ENCODE data around the gene TTLL12. TPM values are rescaled to one million over a fixed set of nuclear protein-coding genes. Genes with fewer than 3 reads are reported as not detected.
A peak's percentile ranks its signal among the peaks of the same experiment; 100 is the strongest.

The TTLL12 gene
- total and polyA plus RNA-seq, 4 experiments from 2014 or later, result 20.8 to 29.6 (median 28.6) TPM

- Mint-ChIP-seq H3K4me3 (peak overlapping the region; percentile 84 to 91 (median 86)), H3K27me3 (no peaks in the 10 kb centered on the region), H3K36me3 (peaks cover 0 to 6% of the 10 kb centered on the region in 2 donors), H3K27ac (peak overlapping the region; percentile 77 to 92 (median 83)), H3K4me1 (peaks cover 5 to 29% (median 15%) of the 10 kb centered on the region in 4 donors), H3K9me3 (peaks cover 0 to 3% (median 0%) of the 10 kb centered on the region in 8 donors)
- Histone ChIP-seq H3K4me1 (ENCODE audit: insufficient read depth, low read length) (peaks cover 18% of the 10 kb centered on the region), H3K4me3 (ENCODE audit: low read length in 2 of 2) (peak overlapping the region; percentile 61 to 88), H3K27ac (ENCODE audit: low read depth, low read length) (peak overlapping the region; percentile 68), H3K9me3 (ENCODE audit: control insufficient read depth in 1 of 2, low read length in 2 of 2) (no peaks in the 10 kb centered on the region), H3K36me3 (ENCODE audit: insufficient read depth, low read length) (no peaks in the 10 kb centered on the region), H3K27me3 (ENCODE audit: insufficient read depth, low read length) (no peaks in the 10 kb centered on the region)
- intact Hi-C loops (cut with micrococcal nuclease), result loop anchor here (2.0 to 5.0 kb wide), 2 partner anchors 34 to 40 kb away; partner anchors contain the start of genes BIK and TTLL12
- ChIA-PET POLR2A (ENCODE audit: partially characterized antibody) (interaction anchor here (1.0 to 2.6 kb wide), 4 partner anchors 9 to 35 kb away, joined by 3 to 28 read pairs (median 8); partner anchors contain the start of genes MCAT and TTLL12), CTCF (ENCODE audit: partially characterized antibody) (interaction anchor here (1.4 kb wide), 1 partner anchor 35 kb away, joined by 5 read pairs; no protein-coding TSS in a partner anchor)
- peak; percentile 59 to 77 (median 62) for DNase-seq
These were observed 34.4 kb downstream of the TTLL12 start for GRCh38 chr22:43152357-43153071.

- peak overlapping the region; percentile 77 to 92 (median 83) for H3K27ac Mint-ChIP-seq
- peaks cover 7 to 29% (median 15%) of the 10 kb centered on the region in 4 donors for H3K4me1 Mint-ChIP-seq
- CTCF ChIA-PET (ENCODE audit: partially characterized antibody), result interaction anchor here (1.4 kb wide), 1 partner anchor 36 kb away, joined by 5 read pairs; no protein-coding TSS in a partner anchor
- H3K27me3 Mint-ChIP-seq, result no peaks in the 10 kb centered on the region
- H3K4me3 Mint-ChIP-seq, result peak overlapping the region; percentile 83 to 91 (median 86)
- no peaks in the 10 kb centered on the region for H3K9me3 ChIP-seq (ENCODE audit: control insufficient read depth in 1 of 2, low read length in 2 of 2)
- H3K36me3 Mint-ChIP-seq, result peaks cover 0 to 6% of the 10 kb centered on the region in 2 donors
- H3K27me3 ChIP-seq (ENCODE audit: insufficient read depth, low read length), result no peaks in the 10 kb centered on the region
- POLR2A ChIA-PET (ENCODE audit: partially characterized antibody), result interaction anchor here (1.0 to 2.6 kb wide), 4 partner anchors 9 to 35 kb away, joined by 3 to 28 read pairs (median 8); partner anchors contain the start of genes MCAT and TTLL12
- H3K4me3 ChIP-seq (ENCODE audit: low read length in 2 of 2), result peak overlapping the region; percentile 61 to 88
- H3K36me3 ChIP-seq (ENCODE audit: insufficient read depth, low read length), result no peaks in the 10 kb centered on the region
- intact Hi-C loops (cut with micrococcal nuclease), result loop anchor here (2.0 to 5.0 kb wide), 2 partner anchors 35 to 40 kb away; partner anchors contain the start of genes BIK and TTLL12
- H3K27ac ChIP-seq (ENCODE audit: low read depth, low read length), result peak overlapping the region; percentile 68
- H3K4me1 ChIP-seq (ENCODE audit: insufficient read depth, low read length), result peaks cover 18% of the 10 kb centered on the region
- peaks cover 0 to 3% (median 0%) of the 10 kb centered on the region in 8 donors for H3K9me3 Mint-ChIP-seq
- DNase-seq, result no peak
These were observed 35.0 kb downstream of the TTLL12 start for GRCh38 chr22:43152003-43152356.

DNA sequence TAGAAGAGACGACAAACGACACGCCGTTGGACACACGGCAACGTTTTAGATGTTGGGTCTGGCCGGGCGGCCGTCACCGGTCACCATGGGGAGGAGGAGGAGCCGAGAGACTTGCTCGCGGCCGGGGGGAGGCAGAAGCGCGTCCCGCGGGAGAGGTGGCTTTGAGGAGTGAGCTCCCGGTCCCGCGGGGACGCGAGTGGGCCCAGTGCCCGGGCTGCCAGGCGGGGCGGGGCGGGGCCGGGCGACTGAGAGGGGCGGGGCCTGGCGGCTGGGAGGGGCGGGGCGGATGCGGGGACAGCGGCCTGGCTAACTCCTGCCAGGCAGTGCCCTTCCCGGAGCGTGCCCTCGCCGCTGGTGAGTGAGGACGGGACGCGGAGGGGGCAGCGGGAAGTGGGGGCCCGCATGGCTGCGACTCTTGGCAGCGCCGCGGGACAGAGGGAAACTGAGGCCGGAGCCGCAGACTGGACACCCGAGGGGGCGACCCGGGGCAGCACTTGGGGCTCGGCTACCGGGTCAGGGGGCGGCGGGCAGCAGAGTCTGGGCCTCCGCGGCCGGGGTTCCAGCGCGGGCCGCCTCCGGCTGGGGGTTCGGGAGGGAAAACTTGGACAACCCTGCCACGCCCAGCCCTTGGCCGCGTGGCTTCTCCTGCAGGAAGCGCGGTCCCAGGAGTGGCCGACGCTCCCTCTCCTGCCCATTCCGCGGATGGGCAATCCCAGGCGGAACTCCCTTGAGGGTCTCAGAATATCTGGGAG lies 35.5 kb downstream of the TTLL12 start, which contains the start of gene TSPO:
Gene TSPO, plus strand, starts transcription at position 309 of the 752 bp plus-strand sequence. CDS start 7,680 bp downstream, outside the sequence.
- intact Hi-C loops (cut with micrococcal nuclease), result loop anchor here (2.0 to 5.0 kb wide), 2 partner anchors 35 to 39 kb away; partner anchors contain the start of genes BIK and TTLL12
- peak within 1 kb of the TSS; percentile 68 for H3K27ac ChIP-seq (ENCODE audit: low read depth, low read length)

GRCh38 chr22:43150731-43151206 lies 36.2 kb downstream of the TTLL12 start:
- H3K27me3 Mint-ChIP-seq, result no peaks in the 10 kb centered on the region
- DNase-seq, result no peak
- H3K4me3 Mint-ChIP-seq, result peak overlapping the region; percentile 87 to 97 (median 90)
- Histone ChIP-seq H3K27me3 (ENCODE audit: insufficient read depth, low read length) (no peaks in the 10 kb centered on the region), H3K27ac (ENCODE audit: low read depth, low read length) (peak overlapping the region; percentile 68), H3K36me3 (ENCODE audit: insufficient read depth, low read length) (no peaks in the 10 kb centered on the region), H3K4me1 (ENCODE audit: insufficient read depth, low read length) (peaks cover 18% of the 10 kb centered on the region), H3K9me3 (ENCODE audit: control insufficient read depth in 1 of 2, low read length in 2 of 2) (no peaks in the 10 kb centered on the region), H3K4me3 (ENCODE audit: low read length in 2 of 2) (peak overlapping the region; percentile 13 to 29)
- intact Hi-C loops (cut with micrococcal nuclease), result loop anchor here (5.0 kb wide), 1 partner anchor 38 kb away; the partner anchor contains the start of gene BIK
- peak overlapping the region; percentile 77 to 95 (median 92) for H3K27ac Mint-ChIP-seq
- H3K4me1 Mint-ChIP-seq, result peaks cover 7 to 21% (median 14%) of the 10 kb centered on the region in 4 donors
- ChIA-PET CTCF (ENCODE audit: partially characterized antibody) (interaction anchor here (1.4 kb wide), 1 partner anchor 37 kb away, joined by 5 read pairs; no protein-coding TSS in a partner anchor), POLR2A (ENCODE audit: partially characterized antibody) (interaction anchor here (2.6 kb wide), 1 partner anchor 36 kb away, joined by 28 read pairs; the partner anchor contains the start of gene TTLL12)
- peaks cover 0 to 3% of the 10 kb centered on the region in 2 donors for H3K36me3 Mint-ChIP-seq
- peaks cover 0 to 5% (median 0%) of the 10 kb centered on the region in 8 donors for H3K9me3 Mint-ChIP-seq

More for the DNA sequence above, 35.5 kb downstream of the TTLL12 start, which contains the start of gene TSPO:
- Mint-ChIP-seq H3K27ac (peak within 1 kb of the TSS; percentile 83 to 95 (median 92)), H3K36me3 (peaks cover 0 to 3% of the 10 kb centered on the region in 2 donors), H3K9me3 (peaks cover 0 to 3% (median 0%) of the 10 kb centered on the region in 8 donors), H3K27me3 (no peaks in the 10 kb centered on the region), H3K4me3 (peak within 1 kb of the TSS; percentile 87 to 97 (median 90)), H3K4me1 (peaks cover 7 to 25% (median 15%) of the 10 kb centered on the region in 4 donors)
- Histone ChIP-seq H3K27me3 (ENCODE audit: insufficient read depth, low read length) (no peaks in the 10 kb centered on the region), H3K9me3 (ENCODE audit: control insufficient read depth in 1 of 2, low read length in 2 of 2) (no peaks in the 10 kb centered on the region), H3K4me3 (ENCODE audit: low read length in 2 of 2) (peak within 1 kb of the TSS; percentile 61 to 88), H3K4me1 (ENCODE audit: insufficient read depth, low read length) (peaks cover 18% of the 10 kb centered on the region), H3K36me3 (ENCODE audit: insufficient read depth, low read length) (no peaks in the 10 kb centered on the region)
- ChIA-PET CTCF (ENCODE audit: partially characterized antibody) (interaction anchor here (1.4 kb wide), 1 partner anchor 36 kb away, joined by 5 read pairs; no protein-coding TSS in a partner anchor), POLR2A (ENCODE audit: partially characterized antibody) (interaction anchor here (1.9 to 2.6 kb wide), 2 partner anchors 8 to 36 kb away, joined by 11 to 28 read pairs; partner anchors contain the start of genes MCAT and TTLL12)
- DNase-seq, result peak; percentile 41 to 53 (median 45)

GRCh38 chr22:43148581-43148980 lies 38.4 kb downstream of the TTLL12 start:
- no peak overlapping the region for H3K27ac ChIP-seq (ENCODE audit: low read depth, low read length)
- Mint-ChIP-seq H3K27me3 (no peaks in the 10 kb centered on the region), H3K9me3 (peaks cover 0 to 5% (median 0%) of the 10 kb centered on the region in 8 donors), H3K4me3 (peak overlapping the region in 2 of 8 donors; percentile 25 to 42), H3K4me1 (peaks cover 7 to 27% (median 15%) of the 10 kb centered on the region in 4 donors), H3K27ac (no peak overlapping the region), H3K36me3 (peaks cover 0 to 3% of the 10 kb centered on the region in 2 donors)
- intact Hi-C loops (cut with micrococcal nuclease), result no loop called here
- H3K36me3 ChIP-seq (ENCODE audit: insufficient read depth, low read length), result no peaks in the 10 kb centered on the region
- POLR2A ChIA-PET (ENCODE audit: partially characterized antibody), result interaction anchor here (1.2 kb wide), 1 partner anchor 39 kb away, joined by 3 read pairs; no protein-coding TSS in a partner anchor
- no peak overlapping the region for H3K4me3 ChIP-seq (ENCODE audit: low read length in 2 of 2)
- CTCF ChIA-PET (ENCODE audit: partially characterized antibody), result no interaction called here
- DNase-seq, result no peak
- peaks cover 22% of the 10 kb centered on the region for H3K4me1 ChIP-seq (ENCODE audit: insufficient read depth, low read length)
- no peaks in the 10 kb centered on the region for H3K27me3 ChIP-seq (ENCODE audit: insufficient read depth, low read length)
- H3K9me3 ChIP-seq (ENCODE audit: control insufficient read depth in 1 of 2, low read length in 2 of 2), result no peaks in the 10 kb centered on the region

DNA sequence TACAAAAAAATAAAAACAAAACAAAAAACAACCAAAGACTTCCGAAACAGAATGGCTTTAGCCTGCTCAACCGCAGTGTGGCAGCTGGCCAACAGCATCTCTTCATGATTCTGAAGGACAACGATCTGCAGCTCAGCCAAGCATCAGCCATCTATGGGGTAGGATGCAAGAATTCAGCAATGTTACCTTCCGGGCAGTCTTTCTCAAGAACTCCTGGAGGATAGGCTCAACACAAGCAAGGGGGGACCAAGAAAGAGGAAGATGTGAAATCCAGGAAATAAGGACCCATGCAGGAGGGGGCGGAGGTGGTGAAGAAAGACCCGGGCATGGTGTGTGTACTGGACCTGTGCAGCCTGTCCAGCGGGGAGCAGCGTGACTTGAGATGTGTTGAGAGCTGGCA lies 39.1 kb downstream of the TTLL12 start:
- Mint-ChIP-seq H3K9me3 (peaks cover 0 to 3% (median 0%) of the 10 kb centered on the region in 8 donors), H3K36me3 (peaks cover 0 to 2% of the 10 kb centered on the region in 2 donors), H3K4me3 (peak overlapping the region in 2 of 8 donors; percentile 31 to 35), H3K4me1 (peaks cover 5 to 27% (median 15%) of the 10 kb centered on the region in 4 donors), H3K27ac (peak overlapping the region in 1 of 7 donors; percentile 81), H3K27me3 (no peaks in the 10 kb centered on the region)
- POLR2A ChIA-PET (ENCODE audit: partially characterized antibody), result no interaction called here
- H3K36me3 ChIP-seq (ENCODE audit: insufficient read depth, low read length), result no peaks in the 10 kb centered on the region
- H3K27ac ChIP-seq (ENCODE audit: low read depth, low read length), result no peak overlapping the region
- DNase-seq, result no peak
- H3K4me3 ChIP-seq (ENCODE audit: low read length in 2 of 2), result no peak overlapping the region
- no peaks in the 10 kb centered on the region for H3K9me3 ChIP-seq (ENCODE audit: control insufficient read depth in 1 of 2, low read length in 2 of 2)
- no peaks in the 10 kb centered on the region for H3K27me3 ChIP-seq (ENCODE audit: insufficient read depth, low read length)
- CTCF ChIA-PET (ENCODE audit: partially characterized antibody), result no interaction called here
- peaks cover 22% of the 10 kb centered on the region for H3K4me1 ChIP-seq (ENCODE audit: insufficient read depth, low read length)
- intact Hi-C loops (cut with micrococcal nuclease), result no loop called here

Measured in CD4-positive, alpha-beta memory T cell (primary cell).